IMR-90 (cell line): ENCODE results near the gene CTSO. TPM values are rescaled to one million over a fixed set of nuclear protein-coding genes. Genes with fewer than 3 reads are reported as not detected.

Experiments used
- ATAC-seq: fragments of 200-7000 bp; cut with Tn5 transposase; 2 replicates; pipeline ENCODE4 v1.9.1; 2020; ENCODE audit warnings: low read depth, mild to moderate bottlenecking, moderate library complexity
- BruUV-seq: library from RNA; stranded (reverse); fragments of 400-500 nt; replicated peaks from 2 replicates; lab custom pipeline; 2021; lab: Mats Ljungman, UMichigan
- CTCF ChIA-PET: fragments of 300-600 bp; formaldehyde crosslinking; extraction: SDS; loops from one replicate; lab custom pipeline; 2021; ENCODE audit warnings: antibody characterized with exemption; lab: Yijun Ruan, JAX
- POLR2A ChIA-PET: fragments of 300-600 bp; sonication (Branson Sonifier 250); formaldehyde crosslinking; loops from one replicate; lab custom pipeline; 2022; ENCODE audit warnings: antibody characterized with exemption; ENCODE audit not compliant: unreplicated experiment; lab: Charles Lee
- DNase-seq: peaks from one replicate; pipeline ENCODE4 v3.0.0; 2013
- H2AFZ ChIP-seq: replicated peaks from 2 replicates; pipeline ENCODE3; 2013; ENCODE audit warnings: low read length, mild to moderate bottlenecking; ENCODE audit not compliant: poor library complexity
- H2AK5ac ChIP-seq: 2 replicates; pipeline ENCODE4 v1.6.1; 2013; ENCODE audit warnings: low read depth, low read length, inconsistent platforms
- H2AK9ac ChIP-seq: replicated peaks from 2 replicates; pipeline ENCODE3; 2013; ENCODE audit warnings: mild to moderate bottlenecking, low read depth, low read length, moderate library complexity; ENCODE audit not compliant: poor library complexity
- H2BK120ac ChIP-seq: 2 replicates; pipeline ENCODE4 v1.6.1; 2013; ENCODE audit warnings: low read depth, low read length, inconsistent platforms
- H2BK15ac ChIP-seq: 3 replicates; pipeline ENCODE4 v1.6.1; 2013; ENCODE audit warnings: low read depth, low read length, inconsistent platforms
- H2BK20ac ChIP-seq: 2 replicates; pipeline ENCODE4 v1.6.1; 2013; ENCODE audit warnings: low read depth, mild to moderate bottlenecking, inconsistent platforms, low read length, moderate library complexity
- H2BK5ac ChIP-seq: 2 replicates; pipeline ENCODE4 v1.6.1; 2013; ENCODE audit warnings: mild to moderate bottlenecking, low read depth, low read length, inconsistent platforms; ENCODE audit not compliant: poor library complexity, severe bottlenecking
- H3K14ac ChIP-seq: replicated peaks from 2 replicates; pipeline ENCODE4 v1.6.1; 2013; ENCODE audit warnings: low read depth, low read length, inconsistent platforms
- H3K18ac ChIP-seq: 2 replicates; pipeline ENCODE4 v1.6.1; 2013; ENCODE audit warnings: low read depth, low read length, control low read depth
- H3K23ac ChIP-seq: 2 replicates; pipeline ENCODE4 v1.6.1; 2013; ENCODE audit warnings: low read depth, low read length, inconsistent platforms
- H3K27ac ChIP-seq: 2 replicates; pipeline ENCODE4 v1.5.1; 2013; ENCODE audit warnings: mild to moderate bottlenecking, control low read depth, low read length; ENCODE audit not compliant: insufficient read depth
- H3K27me3 ChIP-seq: 2 replicates; pipeline ENCODE4 v1.6.1; 2013; ENCODE audit warnings: low read length; ENCODE audit not compliant: control insufficient read depth, insufficient read depth
- H3K36me3 ChIP-seq: 2 replicates; pipeline ENCODE4 v1.6.1; 2013; ENCODE audit warnings: low read length, mixed read lengths; ENCODE audit not compliant: control insufficient read depth, insufficient read depth
- H3K4ac ChIP-seq: 2 replicates; pipeline ENCODE4 v1.6.1; 2013; ENCODE audit warnings: low read depth, low read length, inconsistent platforms
- H3K4me1 ChIP-seq: 2 replicates; pipeline ENCODE4 v1.6.1; 2013; ENCODE audit warnings: low read length, mixed read lengths; ENCODE audit not compliant: control insufficient read depth, insufficient read depth
- H3K4me2 ChIP-seq: 2 replicates; pipeline ENCODE4 v1.6.1; 2013; ENCODE audit warnings: low read depth, mild to moderate bottlenecking, control low read depth, low read length, moderate library complexity
- H3K4me3 ChIP-seq: 2 replicates; pipeline ENCODE4 v1.5.1; 2013; ENCODE audit warnings: low read depth, mild to moderate bottlenecking, control low read depth, low read length, moderate library complexity; ENCODE audit not compliant: insufficient read depth
- H3K56ac ChIP-seq: 2 replicates; pipeline ENCODE4 v1.6.1; 2013; ENCODE audit warnings: low read length, inconsistent platforms; ENCODE audit not compliant: insufficient read depth; ENCODE audit errors: extremely low read depth
- H3K79me1 ChIP-seq, 2 experiments: 2 replicates each; pipeline ENCODE4 v1.6.1; 2013; ENCODE audit warnings: low read length in 2 of 2, inconsistent platforms in 1 of 2, low read depth in 1 of 2
- H3K9ac ChIP-seq: 2 replicates; pipeline ENCODE4 v1.6.1; 2013; ENCODE audit warnings: low read depth, low read length, control low read depth
- H3K9me1 ChIP-seq: 2 replicates; pipeline ENCODE4 v1.6.1; 2013; ENCODE audit warnings: low read length, inconsistent platforms; ENCODE audit not compliant: insufficient read depth
- H3K9me3 ChIP-seq: 2 replicates; pipeline ENCODE4 v1.6.1; 2013; ENCODE audit warnings: low read length; ENCODE audit not compliant: control insufficient read depth, insufficient read depth
- H4K20me1 ChIP-seq: 2 replicates; pipeline ENCODE4 v1.6.1; 2013; ENCODE audit warnings: low read length, inconsistent platforms; ENCODE audit not compliant: insufficient read depth
- H4K5ac ChIP-seq: 2 replicates; pipeline ENCODE4 v1.6.1; 2013; ENCODE audit warnings: mild to moderate bottlenecking, low read depth, low read length, control low read depth
- H4K8ac ChIP-seq, 2 experiments: 2 replicates each; pipeline ENCODE4 v1.6.1; 2013; ENCODE audit warnings: low read depth in 2 of 2, low read length in 2 of 2, control low read depth in 1 of 2, inconsistent platforms in 1 of 2
- H4K91ac ChIP-seq: 2 replicates; pipeline ENCODE4 v1.6.1; 2013; ENCODE audit warnings: low read depth, low read length, inconsistent platforms; ENCODE audit not compliant: insufficient read depth
- CHD1 ChIP-seq: IDR thresholded peaks from 2 replicates; pipeline ENCODE4 v1.6.1; 2012; ENCODE audit warnings: low read depth, low read length, improper control_type of control experiment
- FOS ChIP-seq: fragments of 150-350 bp; IDR thresholded peaks from 2 replicates; pipeline ENCODE4 v1.6.1; 2016; ENCODE audit warnings: low read depth, low read length
- MAFK ChIP-seq: IDR thresholded peaks from 2 replicates; pipeline ENCODE4 v1.6.1; 2012; ENCODE audit warnings: low read depth, low read length, improper control_type of control experiment
- RFX5 ChIP-seq: IDR thresholded peaks from 2 replicates; pipeline ENCODE4 v1.8.0; 2012; ENCODE audit warnings: low read depth, mild to moderate bottlenecking, low read length, moderate library complexity
- SMC3 ChIP-seq: fragments of 150-350 bp; IDR thresholded peaks from 2 replicates; pipeline ENCODE4 v1.6.1; 2016; ENCODE audit warnings: low read depth, mild to moderate bottlenecking, antibody characterized with exemption, low read length, moderate library complexity
- WGBS, 2 experiments: methylation state at CpG; one replicate each; pipeline versions ENCODE4 v1.1.5 to v1.1.7; 2013; ENCODE audit warnings: missing lambda C conversion rate in 2 of 2; ENCODE audit not compliant: insufficient read length in 1 of 2; ENCODE audit errors: extremely low coverage in 2 of 2; 5-methylcytosine and 5-hydroxymethylcytosine counted together
- dilution Hi-C: fragments of 300-500 bp; cut with HindIII; formaldehyde crosslinking; loops from one replicate; pipeline ENCODE4 v1.14.3; 2018; ENCODE audit warnings: low sequenced_read_pairs; ENCODE audit not compliant: unreplicated experiment
- in situ Hi-C: fragments of 300-500 bp; cut with MboI; formaldehyde crosslinking; loops from 3 replicates; pipeline ENCODE4 v1.14.3; 2019; ENCODE audit warnings: low sequenced_read_pairs, inconsistent platforms, mixed read lengths
- intact Hi-C: fragments of 100-400 bp; cut with micrococcal nuclease; formaldehyde crosslinking; loops from 2 replicates; pipeline ENCODE4 v1.10.0; 2022
- polyA plus RNA-seq, 3 experiments: library from polyadenylated mRNA; depleted of rRNA; stranded (reverse); fragments of >200 nt; gene quantifications; 2 replicates each; pipeline ENCODE4 v1.2.3, GENCODE V29; 2012; ENCODE audit warnings: low replicate concordance in 1 of 3
- total RNA-seq: library from RNA; depleted of rRNA; stranded (reverse); fragments of >200 nt; gene quantifications from 2 replicates; pipeline ENCODE4 v1.2.3, GENCODE V29; 2012

Gene CTSO
- total and polyA plus RNA-seq, 2 of the 4 experiments (the other 2 are of a cell fraction): 2.9 to 3.9 TPM

GRCh38 chr4:155964016-155964891 lies 10.6 kb upstream of the CTSO start:
- no peak overlapping the region for H2BK120ac ChIP-seq
- no peak overlapping the region for H3K14ac ChIP-seq
- no peak overlapping the region for H2BK20ac ChIP-seq
- no peak overlapping the region for H3K4me3 ChIP-seq
- intact Hi-C loops (loop anchor here (10.0 kb wide), 1 partner anchor 501 kb away; no protein-coding TSS in a partner anchor), dilution Hi-C loops (no loop called here), in situ Hi-C loops (loop anchor here (25.0 kb wide), 2 partner anchors 798 to 998 kb away; partner anchors contain the start of gene PDGFC)
- no peak overlapping the region for H4K91ac ChIP-seq
- no peak overlapping the region for H2AFZ ChIP-seq
- no peak overlapping the region for H3K56ac ChIP-seq
- H3K18ac ChIP-seq: peak overlapping the region; percentile 36; the same call in 1 of the 2 replicates
- no peak overlapping the region for H3K27ac ChIP-seq
- DNase-seq (no peak), ATAC-seq (no peak)
- no peak overlapping the region for H3K23ac ChIP-seq
- no peak overlapping the region for H4K8ac ChIP-seq
- WGBS, 2 experiments: 83% methylated on average over 1 of the region's 8 CpGs; no CpG with 5 or more reads in 1 of the 2 experiments
- no peaks in the 10 kb centered on the region for H3K79me1 ChIP-seq
- no peaks in the 10 kb centered on the region for H3K36me3 ChIP-seq
- POLR2A ChIA-PET: no interaction called here
- H3K4ac ChIP-seq: no peak overlapping the region
- TF ChIP-seq CHD1 (no peak), MAFK (peak; percentile 95), FOS (no peak), SMC3 (no peak), RFX5 (no peak)
- peaks cover 3% of the 10 kb centered on the region; the same call in 1 of the 2 replicates for H3K4me1 ChIP-seq
- H2BK5ac ChIP-seq: no peak overlapping the region
- no peaks in the 10 kb centered on the region for H3K27me3 ChIP-seq
- no peaks in the 10 kb centered on the region for H4K20me1 ChIP-seq
- no peaks in the 10 kb centered on the region for H3K9me3 ChIP-seq
- CTCF ChIA-PET: interaction anchor here (0.6 to 0.7 kb wide), 3 partner anchors 10 to 573 kb away, joined by 3 read pairs; no protein-coding TSS in a partner anchor
- no peak overlapping the region for H2AK5ac ChIP-seq
- no peak overlapping the region for H2AK9ac ChIP-seq
- H4K5ac ChIP-seq: no peak overlapping the region
- H3K4me2 ChIP-seq: no peak overlapping the region
- no peak overlapping the region for H3K9ac ChIP-seq
- H3K9me1 ChIP-seq: no peaks in the 10 kb centered on the region; the same call in 1 of the 2 replicates
- H2BK15ac ChIP-seq: no peak overlapping the region
- no TSS peak for BruUV-seq
